ENCODE data around the gene C14orf119.

GRCh38 chr14:23102801-23103200 is 7.5 kb downstream of the C14orf119 start:
- TF ChIP-seq CTCF (IDR thresholded peaks at IDR 0.05 in 4 of 5, conservative IDR thresholded peaks at IDR 0.05 in 1 of 5): no peak
- TF ChIP-seq POLR2A (IDR thresholded peaks at IDR 0.05): no peak

All from gastrocnemius medialis (tissue), 4 donors.